Left colon (tissue), 2 donors: ENCODE data around the gene NFE2L2. TPM values are rescaled to one million over a fixed set of nuclear protein-coding genes. Genes with fewer than 3 reads are reported as not detected.
A peak's percentile ranks its signal among the peaks of the same experiment; 100 is the strongest.
"Not testable (repeated sequence)": the region's sequence is repeated elsewhere in the genome, so short reads cannot be mapped to it uniquely, and the experiment has no call there.

ENCODE experiments used
- ATAC-seq: fragments of 200-7000 bp; cut with Tn5 transposase; one replicate; pipeline ENCODE4 v1.9.1; 2020; ENCODE audit warnings: mild to moderate bottlenecking, moderate library complexity
- DNase-seq, 2 donors: peaks; one replicate each; pipeline ENCODE4 v3.0.0-alpha.2; 2020
- intact Hi-C, 2 donors: fragments of 100-400 bp; cut with DNase I in 1 of 2; cut with micrococcal nuclease in 1 of 2; formaldehyde crosslinking; loops; one replicate each; pipeline versions ENCODE4 v1.11.2 to v1.14.0; 2022; cut with DNase I, micrococcal nuclease
- total RNA-seq, 2 donors: library from RNA; stranded (reverse); fragmentation: NEBNext Ultra II Directional; extraction: Animal tissue kit (Norgen Biotek cat#: 25700); gene quantifications; one replicate each; pipeline ENCODE4 v1.2.1, GENCODE V29; 2021
- donor health status: DM: no; HTN: no; CAD: no.
- donor health status: DM: yes; HTN: yes; CAD: no.

NFE2L2 gene
- total RNA-seq, 2 donors from 2014 or later = 73.1 to 94.1 TPM

- intact Hi-C loops = loop anchor here in 1 of 2 donors (10.0 kb wide), 2 partner anchors 48 to 98 kb away; partner anchors contain the start of gene HNRNPA3
- DNase-seq (no peak), ATAC-seq (no peak)
These were observed 1.5 kb downstream of the NFE2L2 start for GRCh38 chr2:177262958-177263450.

GRCh38 chr2:177262092-177262491, 2.4 kb downstream of the NFE2L2 start:
- ATAC-seq (no peak), DNase-seq (no peak)
- intact Hi-C loops = loop anchor here in 1 of 2 donors (10.0 kb wide), 2 partner anchors 47 to 97 kb away; partner anchors contain the start of gene HNRNPA3

- no peak for DNase-seq
- no peak for ATAC-seq
- intact Hi-C loops = loop anchor here in 1 of 2 donors (10.0 kb wide), 2 partner anchors 47 to 97 kb away; partner anchors contain the start of gene HNRNPA3
These were observed 3.1 kb downstream of the NFE2L2 start for GRCh38 chr2:177261116-177262060.

GRCh38 chr2:177260379-177260778, 4.1 kb downstream of the NFE2L2 start:
- intact Hi-C loops = loop anchor here in 1 of 2 donors (10.0 kb wide), 2 partner anchors 46 to 96 kb away; partner anchors contain the start of gene HNRNPA3
- ATAC-seq (no peak), DNase-seq (no peak)

- DNase-seq = no peak
- intact Hi-C loops = no loop called here
- no peak for ATAC-seq
These were observed 6.5 kb downstream of the NFE2L2 start for GRCh38 chr2:177258059-177258458.

- intact Hi-C loops = no loop called here
- no peak for DNase-seq
- no peak for ATAC-seq
These were observed 7.1 kb downstream of the NFE2L2 start for GRCh38 chr2:177257471-177257870.

- intact Hi-C loops = no loop called here
- no peak for DNase-seq
- no peak for ATAC-seq
These were observed 7.8 kb downstream of the NFE2L2 start for GRCh38 chr2:177256695-177257094.

GRCh38 chr2:177256026-177256425, 8.5 kb downstream of the NFE2L2 start:
- ATAC-seq (no peak), DNase-seq (no peak)
- intact Hi-C loops = no loop called here

GRCh38 chr2:177255227-177255601, 9.3 kb downstream of the NFE2L2 start:
- intact Hi-C loops = no loop called here
- peak; percentile 1 for ATAC-seq

GRCh38 chr2:177254433-177255226, 9.9 kb downstream of the NFE2L2 start:
- intact Hi-C loops = no loop called here
- peak; percentile 72 for ATAC-seq

More at GRCh38 chr2:177255227-177255601, 9.3 kb downstream of the NFE2L2 start:
- DNase-seq = no peak

GRCh38 chr2:177253704-177254103, 10.8 kb downstream of the NFE2L2 start:
- DNase-seq (no peak), ATAC-seq (no peak)
- intact Hi-C loops = no loop called here

More at GRCh38 chr2:177254433-177255226, 9.9 kb downstream of the NFE2L2 start:
- peak; percentile 82 to 88 for DNase-seq

GRCh38 chr2:177252808-177253531, 11.6 kb downstream of the NFE2L2 start:
- no peak for DNase-seq
- no peak for ATAC-seq
- intact Hi-C loops = no loop called here

GRCh38 chr2:177251165-177251542, 13.4 kb downstream of the NFE2L2 start:
- intact Hi-C loops = no loop called here
- no peak for ATAC-seq

GRCh38 chr2:177250461-177250860, 14.1 kb downstream of the NFE2L2 start:
- ATAC-seq (no peak), DNase-seq (no peak)
- intact Hi-C loops = no loop called here

More at GRCh38 chr2:177251165-177251542, 13.4 kb downstream of the NFE2L2 start:
- DNase-seq = no peak

- ATAC-seq = no peak
- intact Hi-C loops = no loop called here
- DNase-seq = no peak
These were observed 15.5 kb downstream of the NFE2L2 start for GRCh38 chr2:177249038-177249437.

- ATAC-seq = no peak
- intact Hi-C loops = no loop called here
These were observed 16.7 kb downstream of the NFE2L2 start for GRCh38 chr2:177247693-177248262.

GRCh38 chr2:177246523-177247030, 17.9 kb downstream of the NFE2L2 start:
- DNase-seq, intact Hi-C loops, ATAC-seq: not testable (repeated sequence)

More at GRCh38 chr2:177247693-177248262, 16.7 kb downstream of the NFE2L2 start:
- no peak for DNase-seq

- no peak for ATAC-seq
- intact Hi-C loops = no loop called here
These were observed 18.5 kb downstream of the NFE2L2 start for GRCh38 chr2:177246000-177246399.

More at GRCh38 chr2:177246000-177246399, 18.5 kb downstream of the NFE2L2 start:
- no peak for DNase-seq
